ENCODE data around the gene COG4.

GRCh38 chr16:70453117-70453891 is 70.0 kb downstream of the COG4 start:
- TF ChIP-seq, protein P1, sequence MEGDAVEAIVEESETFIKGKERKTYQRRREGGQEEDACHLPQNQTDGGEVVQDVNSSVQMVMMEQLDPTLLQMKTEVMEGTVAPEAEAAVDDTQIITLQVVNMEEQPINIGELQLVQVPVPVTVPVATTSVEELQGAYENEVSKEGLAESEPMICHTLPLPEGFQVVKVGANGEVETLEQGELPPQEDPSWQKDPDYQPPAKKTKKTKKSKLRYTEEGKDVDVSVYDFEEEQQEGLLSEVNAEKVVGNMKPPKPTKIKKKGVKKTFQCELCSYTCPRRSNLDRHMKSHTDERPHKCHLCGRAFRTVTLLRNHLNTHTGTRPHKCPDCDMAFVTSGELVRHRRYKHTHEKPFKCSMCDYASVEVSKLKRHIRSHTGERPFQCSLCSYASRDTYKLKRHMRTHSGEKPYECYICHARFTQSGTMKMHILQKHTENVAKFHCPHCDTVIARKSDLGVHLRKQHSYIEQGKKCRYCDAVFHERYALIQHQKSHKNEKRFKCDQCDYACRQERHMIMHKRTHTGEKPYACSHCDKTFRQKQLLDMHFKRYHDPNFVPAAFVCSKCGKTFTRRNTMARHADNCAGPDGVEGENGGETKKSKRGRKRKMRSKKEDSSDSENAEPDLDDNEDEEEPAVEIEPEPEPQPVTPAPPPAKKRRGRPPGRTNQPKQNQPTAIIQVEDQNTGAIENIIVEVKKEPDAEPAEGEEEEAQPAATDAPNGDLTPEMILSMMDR (IDR thresholded peaks at IDR 0.05) = no peak
- TF ChIP-seq POLR2A (IDR thresholded peaks at IDR 0.05) (no peak), POLR2AphosphoS5 (IDR thresholded peaks at IDR 0.05) (no peak)

All from breast epithelium (tissue), 3 donors.